Activated CD4-positive, alpha-beta T cell treated with anti-CD3 and anti-CD28 coated beads, Interleukin-2, Interleukin-6, amounts not matched to agents 100 ng/mL and 50 ng/mL, durations not matched to agents 16 hours and 8 hours (primary cell): ENCODE measurements around the gene FAM131B.

Experiments
- DNase-seq: peaks from one replicate; pipeline ENCODE4 v3.0.0-alpha.2; 2020

Gene FAM131B

GRCh38 chr7:143320620-143321019, 41.9 kb downstream of the FAM131B start:
- no peak for DNase-seq

DNA sequence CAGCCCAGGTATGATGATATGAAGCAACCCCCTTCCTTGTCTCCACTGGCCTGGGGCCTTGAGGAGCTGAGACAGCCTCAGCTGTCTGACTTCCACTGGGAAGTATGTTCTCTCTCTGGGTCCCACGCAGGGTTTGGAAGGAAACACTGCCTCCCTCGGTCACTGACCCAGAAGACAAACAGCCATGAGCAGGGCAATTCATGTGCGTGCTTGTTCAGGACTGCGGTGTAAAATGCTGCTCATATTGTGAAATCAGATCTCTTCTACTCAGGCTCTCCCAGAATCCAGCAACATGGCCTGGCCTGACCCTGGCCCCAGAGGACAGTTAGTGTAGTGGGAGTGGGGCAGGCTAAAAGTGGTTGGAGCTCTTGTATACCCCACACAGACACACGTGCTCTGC, 43.9 kb downstream of the FAM131B start:
- DNase-seq: no peak

DNA sequence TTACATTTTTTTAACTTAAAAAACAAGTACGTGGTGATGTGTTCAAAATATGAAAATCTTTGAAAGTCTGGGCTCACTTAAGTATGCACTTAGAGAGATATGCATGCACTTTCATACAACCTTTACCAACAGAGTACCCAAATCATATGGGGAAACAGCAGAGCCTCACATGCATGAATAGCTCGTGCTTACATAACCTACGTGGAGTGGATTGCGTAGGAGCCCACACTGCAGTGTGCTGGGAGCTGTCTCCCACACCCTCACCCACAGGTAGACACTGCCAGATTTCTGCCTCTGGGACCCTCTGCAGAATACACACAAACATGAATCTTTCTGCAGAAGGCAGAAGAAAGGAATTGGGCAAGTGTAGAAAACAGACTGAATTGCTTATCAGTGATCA, 46.0 kb downstream of the FAM131B start:
- no peak for DNase-seq

- DNase-seq: no peak
Measured at GRCh38 chr7:143315776-143316175, 46.7 kb downstream of the FAM131B start, which contains the start of gene CLCN1. TSS of gene CLCN1 (plus strand) at chr7:143316111. CDS start at chr7:143316213, 102 bp downstream.

DNA sequence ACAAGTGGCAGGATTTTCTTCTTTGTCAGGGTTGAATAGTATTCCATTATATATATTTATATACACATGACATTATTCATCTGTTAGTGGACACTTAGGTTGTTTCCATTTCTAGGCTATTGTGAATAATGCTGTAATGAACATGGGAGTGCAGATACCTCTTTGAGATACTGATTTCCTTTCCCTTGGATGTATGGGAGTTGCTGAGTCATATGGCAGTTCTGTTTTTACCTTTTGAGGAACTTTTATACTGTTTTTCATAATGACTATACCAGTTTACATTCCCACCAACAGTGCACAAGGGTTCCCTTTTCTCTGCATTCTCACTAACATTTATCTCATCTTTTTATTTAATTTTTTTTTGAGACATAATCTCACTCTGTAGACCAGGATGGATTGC, 48.4 kb downstream of the FAM131B start:
- DNase-seq: no peak

GRCh38 chr7:143308632-143309031, 53.9 kb downstream of the FAM131B start:
- no peak for DNase-seq

DNA sequence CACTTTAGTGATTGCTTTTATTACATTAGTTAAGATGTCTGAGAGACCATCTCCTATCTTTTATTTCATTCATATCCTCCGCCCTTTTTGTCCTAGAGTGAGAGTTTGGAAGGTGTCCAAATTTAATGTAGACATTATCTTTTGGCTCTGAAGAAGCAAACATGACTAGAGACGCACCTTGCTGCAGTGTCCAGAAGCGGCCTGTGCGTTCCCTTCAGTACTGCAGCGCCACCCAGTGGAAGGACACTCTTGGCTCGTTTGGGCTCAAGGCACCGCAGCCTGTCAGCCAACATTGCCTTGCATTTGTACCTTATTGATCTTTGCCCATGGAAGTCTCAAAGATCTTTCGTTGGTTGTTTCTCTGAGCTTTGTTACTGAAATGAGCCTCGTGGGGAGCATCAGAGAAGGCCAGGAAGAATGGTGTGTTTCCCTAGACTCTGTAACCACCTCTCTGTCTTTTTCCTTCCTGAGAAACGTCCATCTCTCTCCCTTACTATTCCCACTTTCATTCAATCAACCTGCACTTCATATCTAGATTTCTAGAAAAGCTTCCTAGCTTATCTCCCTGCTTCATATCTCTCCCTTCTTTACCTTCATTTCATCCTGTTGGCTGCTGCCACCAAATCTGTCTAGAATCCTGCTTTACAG, 57.0 kb downstream of the FAM131B start:
- DNase-seq: peak; percentile 66

DNA sequence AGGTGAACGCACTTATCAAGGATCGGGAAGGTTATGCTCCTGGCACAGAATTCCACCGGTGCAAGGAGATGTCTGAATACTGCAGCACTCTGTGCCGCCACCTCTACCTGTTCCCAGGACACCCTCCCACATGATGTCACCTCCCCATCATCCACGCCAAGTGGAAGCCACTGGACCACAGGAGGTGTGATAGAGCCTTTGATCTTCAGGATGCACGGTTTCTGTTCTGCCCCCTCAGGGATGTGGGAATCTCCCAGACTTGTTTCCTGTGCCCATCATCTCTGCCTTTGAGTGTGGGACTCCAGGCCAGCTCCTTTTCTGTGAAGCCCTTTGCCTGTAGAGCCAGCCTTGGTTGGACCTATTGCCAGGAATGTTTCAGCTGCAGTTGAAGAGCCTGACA, 57.6 kb downstream of the FAM131B start:
- no peak for DNase-seq

DNA sequence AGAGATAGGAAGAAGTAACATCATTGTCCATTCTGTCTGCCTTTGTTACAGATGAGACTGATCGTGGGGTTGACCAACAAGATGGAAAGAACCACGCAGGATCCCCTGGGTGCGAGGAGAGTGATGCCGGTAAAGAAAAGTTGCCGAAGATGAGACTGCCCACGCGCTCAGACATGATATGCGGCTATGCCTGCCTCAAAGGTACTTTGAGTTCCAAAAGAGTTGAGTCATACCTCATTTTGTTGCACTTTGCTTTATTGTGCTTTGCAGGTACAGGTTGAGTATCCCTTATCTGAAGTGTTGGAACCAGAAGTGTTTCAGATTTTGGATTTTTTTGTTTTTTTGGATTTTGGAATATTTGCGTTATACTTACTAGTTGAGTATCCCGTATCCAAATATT, 58.8 kb downstream of the FAM131B start:
- DNase-seq: no peak
